ENCODE measurements around the gene TNFSF11.
A peak's percentile ranks its signal among the peaks of the same experiment; 100 is the strongest.
"Not testable (repeated sequence)": the region's sequence is repeated elsewhere in the genome, so short reads cannot be mapped to it uniquely, and the experiment has no call there.

The TNFSF11 gene

DNA sequence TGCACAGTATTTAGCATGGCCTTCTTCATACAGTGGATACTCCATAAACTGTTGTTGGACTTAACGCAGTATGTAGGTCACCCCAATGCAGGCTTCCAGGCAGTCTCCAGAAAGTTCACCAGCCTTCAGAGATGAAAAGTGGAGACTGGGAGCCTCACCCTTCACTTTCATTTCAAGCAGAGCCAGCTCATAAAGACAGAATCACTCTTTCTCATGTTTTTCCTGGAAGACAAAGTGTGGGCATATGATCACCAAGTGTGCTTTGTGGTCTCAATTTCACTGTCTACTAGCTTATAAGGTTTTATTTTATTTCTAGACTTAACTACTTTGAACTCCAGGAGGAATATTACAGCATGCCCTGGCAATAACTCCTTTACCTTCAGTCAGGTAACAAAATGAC, 26.3 kb upstream of the TNFSF11 start:
- H3K4me3 ChIP-seq (replicated peaks in 1 of 2; ENCODE audit: low read depth in 2 of 2, low read length in 2 of 2) = no peak overlapping the region
- no peak for DNase-seq (ENCODE audit: low read depth in 2 of 2)
- TF ChIP-seq, protein P1, sequence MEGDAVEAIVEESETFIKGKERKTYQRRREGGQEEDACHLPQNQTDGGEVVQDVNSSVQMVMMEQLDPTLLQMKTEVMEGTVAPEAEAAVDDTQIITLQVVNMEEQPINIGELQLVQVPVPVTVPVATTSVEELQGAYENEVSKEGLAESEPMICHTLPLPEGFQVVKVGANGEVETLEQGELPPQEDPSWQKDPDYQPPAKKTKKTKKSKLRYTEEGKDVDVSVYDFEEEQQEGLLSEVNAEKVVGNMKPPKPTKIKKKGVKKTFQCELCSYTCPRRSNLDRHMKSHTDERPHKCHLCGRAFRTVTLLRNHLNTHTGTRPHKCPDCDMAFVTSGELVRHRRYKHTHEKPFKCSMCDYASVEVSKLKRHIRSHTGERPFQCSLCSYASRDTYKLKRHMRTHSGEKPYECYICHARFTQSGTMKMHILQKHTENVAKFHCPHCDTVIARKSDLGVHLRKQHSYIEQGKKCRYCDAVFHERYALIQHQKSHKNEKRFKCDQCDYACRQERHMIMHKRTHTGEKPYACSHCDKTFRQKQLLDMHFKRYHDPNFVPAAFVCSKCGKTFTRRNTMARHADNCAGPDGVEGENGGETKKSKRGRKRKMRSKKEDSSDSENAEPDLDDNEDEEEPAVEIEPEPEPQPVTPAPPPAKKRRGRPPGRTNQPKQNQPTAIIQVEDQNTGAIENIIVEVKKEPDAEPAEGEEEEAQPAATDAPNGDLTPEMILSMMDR (IDR thresholded peaks at IDR 0.05; ENCODE audit: low read depth, low read length) = no peak

DNA sequence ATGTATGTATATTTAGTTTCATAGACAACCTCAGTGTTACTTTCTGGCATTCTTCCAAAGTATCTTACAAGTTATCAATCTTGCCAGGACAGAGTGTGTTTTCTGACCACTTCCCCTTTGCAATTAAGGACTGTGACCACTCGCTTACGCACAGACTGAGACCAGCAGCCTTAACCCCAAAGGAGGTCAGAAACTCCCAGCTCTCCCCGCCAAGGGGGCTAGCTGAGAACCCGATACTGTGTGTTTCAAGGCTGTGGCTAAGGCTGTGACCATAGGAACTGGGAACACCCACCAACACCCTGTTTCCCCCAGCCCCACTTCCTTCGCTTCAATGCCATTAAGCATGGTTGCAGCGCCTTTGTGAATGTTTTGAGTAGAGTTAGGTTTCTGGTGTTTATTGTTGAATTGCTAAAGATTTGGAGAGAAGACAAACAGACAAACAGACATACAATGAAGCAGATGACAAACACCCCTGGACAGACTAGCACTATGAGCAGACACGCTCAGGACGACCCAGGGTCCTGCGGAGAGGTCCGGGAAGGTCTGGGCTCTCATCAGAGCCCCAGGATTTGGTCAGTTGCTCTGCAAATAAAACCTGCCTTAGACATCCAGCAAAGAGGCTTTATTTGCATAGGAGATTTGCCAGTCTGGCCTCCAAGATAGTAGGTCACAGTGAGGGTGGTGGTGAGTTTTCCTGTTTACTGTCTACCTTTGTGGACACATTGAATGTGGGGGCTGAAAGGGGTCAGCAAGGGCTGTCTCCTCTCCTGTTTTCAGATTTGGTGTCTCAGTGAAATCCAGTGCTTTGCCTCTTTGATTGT, 25.0 kb upstream of the TNFSF11 start:
- TF ChIP-seq, protein P1 (IDR thresholded peaks at IDR 0.05; ENCODE audit: low read depth, low read length) = no peak
- H3K4me3 ChIP-seq (replicated peaks in 1 of 2; ENCODE audit: low read depth in 2 of 2, low read length in 2 of 2) = no peak overlapping the region
- peak; percentile 27 to 47 for DNase-seq (ENCODE audit: low read depth in 2 of 2)

DNA sequence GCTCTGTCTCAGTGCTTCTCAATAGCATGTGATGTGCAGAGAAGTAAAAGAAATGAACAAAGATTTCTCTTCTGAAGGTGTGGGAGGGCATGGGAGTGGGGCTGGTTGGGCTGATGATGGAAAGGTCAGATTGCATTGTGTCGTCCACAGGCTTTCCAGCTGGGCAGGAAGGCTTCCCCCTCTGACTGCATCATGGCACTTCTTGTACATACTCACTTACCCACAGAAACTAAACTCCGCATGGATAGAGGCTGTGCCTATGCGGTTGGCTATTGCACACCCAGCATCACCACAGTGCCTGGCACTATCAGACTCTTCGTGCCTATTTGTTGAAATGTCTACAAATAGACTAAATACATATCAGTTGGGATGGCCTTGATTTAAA, 24.4 kb upstream of the TNFSF11 start:
- no peak overlapping the region for H3K4me3 ChIP-seq (replicated peaks in 1 of 2; ENCODE audit: low read depth in 2 of 2, low read length in 2 of 2)
- DNase-seq (ENCODE audit: low read depth in 2 of 2) = no peak
- TF ChIP-seq, protein P1 (IDR thresholded peaks at IDR 0.05; ENCODE audit: low read depth, low read length) = no peak

DNA sequence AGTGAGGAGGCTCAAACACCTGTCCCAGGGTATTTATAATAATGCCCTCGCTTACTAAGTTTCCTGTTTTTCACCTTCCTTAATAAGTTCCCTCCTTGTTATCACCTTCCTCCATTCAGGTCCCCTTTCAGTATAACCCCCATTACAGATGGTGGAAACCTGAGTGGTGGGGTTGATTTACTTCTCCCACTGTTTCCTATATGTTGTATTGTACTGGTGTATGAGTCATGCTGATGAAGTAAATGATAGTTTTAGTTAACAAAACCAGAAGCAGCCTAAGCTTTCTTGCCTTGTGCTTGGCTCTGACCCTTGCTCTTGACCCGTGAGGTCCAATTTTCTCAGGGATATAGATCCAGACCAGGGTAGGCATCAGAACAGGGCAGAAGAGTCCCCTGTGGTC, 22.3 kb upstream of the TNFSF11 start:
- TF ChIP-seq, protein P1 (IDR thresholded peaks at IDR 0.05; ENCODE audit: low read depth, low read length) = no peak
- no peak for DNase-seq (ENCODE audit: low read depth in 2 of 2)
- no peak overlapping the region for H3K4me3 ChIP-seq (replicated peaks in 1 of 2; ENCODE audit: low read depth in 2 of 2, low read length in 2 of 2)

DNA sequence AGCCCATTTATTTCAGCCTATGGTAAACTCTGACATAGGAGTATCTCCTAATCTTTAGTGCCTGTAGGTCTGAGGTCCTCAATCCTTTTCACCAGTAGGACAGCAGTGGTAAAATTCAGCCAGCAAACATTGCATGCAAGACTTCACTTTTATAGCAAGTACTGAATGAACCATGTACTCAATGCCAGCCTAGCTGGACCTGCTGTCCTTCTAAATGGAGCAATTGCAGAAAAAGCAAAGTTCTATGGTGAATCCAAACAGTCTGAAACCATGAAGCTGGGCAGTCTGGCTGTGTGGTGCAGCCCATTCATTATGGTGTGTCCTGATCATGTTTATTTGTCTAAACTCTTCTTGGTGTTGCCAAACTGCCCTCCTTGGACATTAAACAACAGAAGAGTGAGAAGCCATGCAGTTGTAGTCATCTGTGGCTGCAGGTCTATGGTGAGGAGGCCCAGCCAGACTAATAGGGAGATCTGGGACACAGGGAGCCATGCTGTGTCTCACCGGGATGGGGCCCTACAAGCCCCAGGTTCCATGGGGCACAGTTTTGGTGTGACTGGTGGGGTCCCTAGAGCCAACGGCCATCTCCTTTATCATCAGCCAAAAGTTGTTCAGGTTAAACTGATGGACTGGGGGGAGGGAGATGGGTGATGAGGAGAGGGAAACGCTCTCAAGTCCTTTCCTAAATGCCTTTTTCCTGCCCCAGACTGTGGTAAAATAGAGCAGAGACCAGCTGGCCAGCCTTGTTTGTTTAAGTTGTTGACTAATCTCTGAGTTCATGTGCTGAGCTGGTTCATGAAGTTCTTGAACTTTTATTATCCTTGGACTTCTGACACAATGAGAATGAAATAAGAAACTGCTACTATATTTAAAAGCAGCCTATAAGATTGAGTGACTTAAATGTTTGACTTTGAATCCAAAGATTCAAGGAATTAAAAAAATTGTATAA, 20.6 kb upstream of the TNFSF11 start:
- DNase-seq (ENCODE audit: low read depth in 2 of 2) = peak; percentile 53 to 93
- TF ChIP-seq, protein P1 (IDR thresholded peaks at IDR 0.05; ENCODE audit: low read depth, low read length) = no peak
- no peak overlapping the region for H3K4me3 ChIP-seq (replicated peaks in 1 of 2; ENCODE audit: low read depth in 2 of 2, low read length in 2 of 2)

DNA sequence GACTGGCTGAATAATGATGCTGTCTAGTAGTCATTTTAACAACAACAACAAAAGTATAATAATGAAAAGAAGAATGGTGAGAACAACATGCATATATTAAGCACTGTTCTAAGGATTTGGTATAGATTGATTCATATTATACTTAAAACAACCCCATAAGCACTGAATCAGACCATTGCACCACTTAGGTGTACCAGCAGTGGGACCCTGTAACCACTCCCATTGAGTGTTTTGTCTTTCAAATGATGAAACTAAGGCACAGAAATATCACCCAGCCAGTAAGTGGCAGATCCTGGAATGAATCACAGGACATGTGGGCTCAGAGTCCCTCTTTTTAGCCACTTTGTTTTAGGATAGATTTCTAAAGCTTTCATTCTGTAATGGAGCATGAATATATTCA, 14.9 kb upstream of the TNFSF11 start:
- TF ChIP-seq, protein P1 (IDR thresholded peaks at IDR 0.05; ENCODE audit: low read depth, low read length) = no peak
- no peak for DNase-seq (ENCODE audit: low read depth in 2 of 2)
- no peak overlapping the region for H3K4me3 ChIP-seq (replicated peaks in 1 of 2; ENCODE audit: low read depth in 2 of 2, low read length in 2 of 2)

DNA sequence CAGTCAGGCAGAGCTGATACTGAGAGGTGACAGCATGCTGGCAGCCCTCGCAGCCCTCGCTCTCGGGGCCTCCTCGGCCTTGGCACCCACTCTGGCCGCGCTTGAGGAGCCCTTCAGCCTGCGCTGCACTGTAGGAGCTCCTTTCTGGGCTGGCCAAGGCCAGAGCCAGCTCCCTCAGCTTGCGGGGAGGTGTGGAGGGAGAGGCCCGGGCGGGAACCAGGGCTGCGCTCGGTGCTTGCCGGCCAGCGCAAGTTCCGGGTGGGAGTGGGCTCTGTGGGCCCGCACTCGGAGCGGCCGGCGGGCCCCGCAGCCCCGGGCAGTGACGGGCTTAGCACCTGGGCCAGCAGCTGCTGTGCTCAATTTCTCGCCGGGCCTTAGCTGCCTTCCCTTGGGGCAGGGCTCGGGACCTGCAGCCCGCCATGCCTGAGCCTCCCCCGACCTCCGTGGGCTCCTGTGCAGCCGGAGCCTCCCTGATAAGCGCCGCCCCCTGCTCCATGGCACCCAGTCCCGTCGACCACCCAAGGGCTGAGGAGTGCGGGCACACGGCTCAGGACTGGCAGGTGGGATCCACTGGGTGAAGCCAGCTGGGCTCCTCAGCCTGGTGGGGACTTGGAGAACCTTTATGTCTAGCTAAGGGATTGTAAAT, 14.3 kb upstream of the TNFSF11 start:
- not testable (repeated sequence) for DNase-seq (ENCODE audit: low read depth in 2 of 2)

DNA sequence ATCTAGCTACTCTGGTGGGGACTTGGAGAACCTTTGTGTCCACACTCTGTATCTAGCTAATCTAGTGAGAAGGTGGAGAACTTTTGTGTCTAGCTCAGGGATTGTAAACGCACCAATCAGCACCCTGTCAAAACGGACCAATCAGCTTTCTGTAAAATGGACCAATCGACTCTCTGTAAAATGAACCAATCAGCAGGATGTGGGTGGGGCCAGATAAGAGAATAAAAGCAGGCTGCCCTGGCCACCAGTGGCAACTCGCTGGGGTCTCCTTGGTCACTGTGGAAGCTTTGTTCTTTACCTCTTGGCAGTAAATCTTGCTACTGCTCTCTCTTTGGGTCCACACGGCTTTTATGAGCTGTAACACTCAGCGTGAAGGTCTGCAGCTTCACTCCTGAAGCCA, 13.6 kb upstream of the TNFSF11 start:
- not testable (repeated sequence) for DNase-seq (ENCODE audit: low read depth in 2 of 2)

More for the DNA sequence above, 14.3 kb upstream of the TNFSF11 start:
- not testable (repeated sequence) for H3K4me3 ChIP-seq (replicated peaks in 1 of 2; ENCODE audit: low read depth in 2 of 2, low read length in 2 of 2)

More for the DNA sequence above, 13.6 kb upstream of the TNFSF11 start:
- H3K4me3 ChIP-seq (replicated peaks in 1 of 2; ENCODE audit: low read depth in 2 of 2, low read length in 2 of 2) = not testable (repeated sequence)

Measured in cardiac fibroblast (primary cell).